Inferior parietal cortex (tissue), 1 donor: ENCODE data around the gene C1orf35.

Source experiments
- DNase-seq: peaks from one replicate; pipeline ENCODE4 v3.0.0-alpha.2; 2016; ENCODE audit errors: extremely low spot score

The C1orf35 gene

DNA sequence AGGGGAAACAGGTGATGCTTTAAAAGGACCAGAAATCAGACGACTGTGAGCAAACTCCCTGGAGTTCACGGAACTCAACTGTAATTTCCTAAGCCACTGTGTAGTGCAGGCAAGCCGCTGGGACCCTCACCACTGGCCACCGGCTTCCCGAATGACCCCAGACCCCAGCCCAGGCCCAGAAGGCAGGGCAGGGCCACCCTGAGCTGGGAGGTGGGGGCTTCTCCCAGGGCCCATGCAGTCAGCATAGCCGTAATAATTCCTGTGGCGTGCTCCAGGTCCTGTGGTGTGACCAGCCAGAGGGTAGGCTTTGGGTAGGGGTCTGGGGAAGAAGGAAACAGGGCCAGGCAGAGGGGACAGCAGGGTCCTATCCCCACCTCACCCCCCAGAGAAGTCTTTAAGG lies 24.1 kb downstream of the C1orf35 start:
- no peak for DNase-seq

DNA sequence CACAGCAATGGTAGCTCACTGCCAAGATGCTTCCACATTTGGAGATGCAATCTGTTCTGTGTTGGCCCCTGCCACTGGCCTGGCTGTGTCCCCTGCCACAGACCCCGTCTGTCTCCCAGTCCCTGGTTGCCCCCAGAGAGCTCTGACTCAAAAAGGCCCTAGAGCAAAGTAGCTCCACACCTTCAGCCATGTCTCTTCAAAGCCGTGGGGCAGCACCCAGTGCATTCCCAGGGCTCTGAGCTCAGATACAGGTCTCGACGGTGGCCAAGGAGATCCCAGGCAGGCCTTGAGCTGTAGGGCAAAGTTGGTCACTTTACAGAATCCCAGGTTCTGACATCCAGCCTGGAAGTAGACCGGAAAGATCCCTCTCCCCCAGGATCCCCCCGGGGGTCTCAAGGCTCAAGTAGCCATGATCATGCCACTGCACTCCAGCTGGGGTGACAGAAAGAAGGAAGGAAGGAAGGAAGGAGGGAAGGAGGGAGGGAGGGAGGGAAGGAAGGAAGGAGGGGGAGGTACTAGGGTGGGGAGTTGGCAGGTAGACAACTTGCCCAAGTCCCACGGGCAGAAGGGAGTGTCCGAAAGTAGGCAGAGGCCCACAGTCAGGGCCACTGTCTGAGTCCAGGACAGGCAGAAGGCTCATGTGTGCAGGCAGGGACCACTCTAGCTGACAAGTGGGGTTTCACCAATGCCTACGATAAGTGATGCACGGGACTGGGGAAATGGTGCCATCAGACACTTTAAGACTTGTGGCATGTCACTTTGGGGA lies 25.4 kb downstream of the C1orf35 start:
- DNase-seq = no peak

DNA sequence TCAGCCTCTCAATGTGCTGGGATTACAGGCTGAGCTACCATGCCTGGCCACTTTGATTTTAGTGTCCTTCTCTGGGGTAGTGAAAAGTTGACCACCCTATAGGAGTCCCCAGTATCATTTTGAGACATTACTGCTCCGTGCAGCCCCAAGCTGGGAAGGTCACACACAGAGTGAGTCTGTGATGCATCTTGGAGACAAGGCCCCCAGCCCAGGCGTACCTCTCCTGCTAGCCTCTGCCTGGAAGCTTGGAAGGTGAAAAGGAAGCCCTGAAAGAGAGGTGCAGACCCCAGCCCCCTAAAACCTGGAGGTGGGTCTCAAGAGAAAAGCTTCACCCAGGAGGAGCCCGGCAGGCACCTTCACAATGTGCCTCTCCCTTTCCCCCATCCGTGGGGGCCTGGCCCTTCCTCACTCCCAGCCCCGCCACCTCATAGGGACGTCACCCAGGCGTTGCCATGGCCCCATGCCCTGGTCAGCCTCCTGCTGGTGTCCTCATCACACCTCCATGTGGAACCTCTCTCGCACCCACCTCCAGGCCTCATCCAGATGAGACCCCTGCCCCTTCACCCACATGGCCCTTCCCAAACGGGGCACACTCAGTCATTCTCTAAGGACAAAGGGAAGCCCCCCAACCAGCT lies 26.2 kb downstream of the C1orf35 start:
- no peak for DNase-seq

DNA sequence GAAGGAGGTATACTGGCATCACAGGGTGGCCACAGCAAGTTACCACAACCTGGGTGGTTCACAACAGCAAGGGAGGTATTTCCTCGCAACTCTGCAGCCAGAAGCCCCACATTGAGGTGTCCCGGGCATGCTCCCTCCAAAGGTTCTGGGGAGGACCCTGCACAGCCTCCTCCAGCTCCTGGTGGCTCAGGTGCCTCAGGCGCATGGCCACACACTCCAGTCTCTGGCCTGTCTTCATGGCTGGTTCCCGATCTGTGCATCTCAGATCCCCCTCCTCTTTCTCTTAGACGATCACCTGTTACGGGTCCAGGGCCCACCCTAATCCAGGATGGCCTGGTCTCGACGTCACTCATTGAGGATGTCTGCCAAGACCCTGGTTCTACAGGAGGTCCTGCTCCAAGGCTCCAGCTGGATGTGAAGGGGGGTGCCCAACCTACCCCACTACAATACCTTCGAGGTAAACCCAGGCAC lies 27.3 kb downstream of the C1orf35 start:
- DNase-seq = no peak

DNA sequence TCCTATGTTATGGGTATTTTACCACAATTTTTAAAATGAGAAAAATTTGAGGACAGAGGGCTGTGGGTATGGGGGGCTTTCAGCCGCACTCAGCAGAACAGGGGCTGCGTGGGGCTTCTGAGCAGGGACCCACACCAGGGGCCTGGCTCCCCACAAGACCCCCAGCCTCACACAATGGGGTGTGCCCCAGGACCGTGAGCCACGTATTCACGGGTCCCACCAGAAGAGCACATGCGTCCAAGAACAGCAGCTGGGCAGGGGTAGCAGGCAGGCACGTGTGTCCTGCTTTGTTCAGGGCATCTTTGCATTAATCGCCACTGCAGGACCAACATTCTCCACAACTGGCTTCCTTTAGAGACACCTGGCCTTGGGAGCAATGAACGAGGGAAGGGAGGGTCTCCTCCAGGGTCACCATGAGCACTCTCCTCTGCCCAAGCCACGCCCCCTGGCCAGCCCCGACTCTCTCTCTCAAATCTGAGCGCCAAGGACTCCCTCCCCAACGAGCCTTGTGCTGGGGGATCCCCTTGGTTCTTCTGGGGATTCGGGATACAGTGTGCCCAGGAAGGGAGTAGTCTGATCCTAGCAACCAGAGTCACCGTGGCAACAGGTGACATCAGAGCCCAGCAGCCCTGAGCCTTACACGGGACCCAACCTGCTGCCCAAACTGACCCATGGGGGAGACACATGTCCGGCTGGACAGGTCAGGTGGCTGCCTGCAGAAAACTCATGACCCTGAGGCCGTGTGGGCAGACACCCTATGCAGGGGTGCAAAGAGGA lies 28.0 kb downstream of the C1orf35 start:
- DNase-seq = no peak

DNA sequence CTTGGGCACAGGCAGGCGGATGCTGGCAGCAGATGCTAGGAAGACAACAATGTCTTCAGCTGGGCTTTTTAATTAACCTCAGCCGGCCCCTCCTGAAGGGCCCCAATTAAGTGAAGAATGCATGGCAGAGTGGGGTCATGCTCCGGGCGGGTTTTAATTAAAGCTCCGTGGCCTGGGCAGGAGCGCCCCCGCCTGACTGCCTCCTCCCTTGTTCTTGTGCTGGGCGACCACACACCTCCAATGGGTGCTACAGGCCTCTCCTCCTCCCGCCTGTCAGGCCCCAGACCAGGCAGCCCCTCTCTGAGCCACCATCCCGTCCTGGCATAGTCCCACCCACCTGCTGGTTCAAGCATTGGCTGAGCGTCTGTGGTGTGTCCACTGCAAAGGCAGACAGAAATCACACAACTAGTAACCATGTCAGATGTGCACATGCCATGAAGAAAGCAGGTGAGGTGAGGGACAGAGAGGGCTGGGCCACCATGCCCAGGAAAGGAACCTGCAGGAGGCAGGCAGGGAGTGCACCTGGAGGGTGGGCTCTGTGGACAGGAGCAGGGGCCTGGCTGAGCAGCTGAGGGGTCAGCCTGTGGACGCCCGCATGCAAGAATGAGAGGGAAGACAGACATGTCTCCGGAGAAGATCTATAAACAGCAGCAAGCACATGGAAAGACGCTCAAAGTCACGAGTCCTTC lies 29.1 kb downstream of the C1orf35 start:
- DNase-seq = no peak

DNA sequence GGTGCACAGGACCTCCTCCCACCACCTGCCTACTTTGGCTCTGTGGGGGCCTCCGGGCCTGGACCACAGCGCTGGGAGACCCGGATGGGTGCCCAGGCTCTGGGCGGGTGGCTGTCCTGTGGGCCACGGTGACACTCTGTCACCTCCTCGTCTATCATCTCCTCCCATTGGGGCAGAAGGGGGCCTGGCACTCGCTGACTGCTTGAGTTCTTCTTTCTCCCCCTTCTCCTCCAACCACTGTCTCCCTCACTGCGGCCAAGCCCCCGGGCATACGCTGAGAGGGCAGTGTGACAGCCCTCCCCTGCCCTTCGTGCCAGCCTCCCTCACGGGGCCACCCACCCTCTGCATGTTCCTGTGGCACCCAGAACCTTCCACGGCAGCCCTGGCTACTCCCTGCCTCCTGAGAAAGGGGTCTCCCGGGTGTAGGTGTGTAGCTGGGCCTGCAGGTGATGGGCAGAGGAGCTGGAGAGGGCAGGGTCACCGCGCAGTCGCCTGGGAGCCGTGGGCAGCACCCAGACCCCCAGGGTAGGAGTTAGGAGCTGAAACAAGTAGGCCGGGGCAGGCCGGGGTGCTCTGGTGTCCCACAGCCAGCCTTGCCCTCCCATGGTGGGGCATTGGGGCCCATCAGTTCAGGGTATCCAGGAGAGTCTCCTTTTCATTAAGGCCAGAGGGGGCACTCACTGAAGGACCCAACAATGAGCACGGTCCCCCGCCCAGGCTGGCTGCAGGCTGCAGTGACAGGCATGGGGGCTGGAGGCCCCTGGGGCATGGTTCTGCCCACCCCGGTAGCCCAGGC lies 29.9 kb downstream of the C1orf35 start:
- no peak for DNase-seq

DNA sequence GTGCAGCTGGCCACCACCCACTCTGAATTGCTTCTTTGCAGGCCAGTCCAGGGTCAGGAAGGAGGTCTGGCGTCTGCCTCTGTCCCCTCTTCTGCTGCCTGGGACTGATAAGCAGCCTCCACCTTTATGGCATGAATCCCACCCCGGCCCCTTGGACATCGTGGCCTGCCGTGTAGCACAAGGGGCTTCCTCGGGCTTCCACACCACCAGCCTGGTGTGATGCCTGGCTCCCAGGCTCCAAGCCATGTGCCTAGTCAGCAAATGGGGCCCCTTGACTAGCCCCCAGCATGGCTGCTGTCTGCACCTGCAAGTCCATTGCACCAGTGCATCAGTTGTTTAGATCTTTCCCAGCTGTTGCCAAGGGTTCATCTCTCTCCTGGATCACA lies 30.5 kb downstream of the C1orf35 start:
- DNase-seq = no peak

DNA sequence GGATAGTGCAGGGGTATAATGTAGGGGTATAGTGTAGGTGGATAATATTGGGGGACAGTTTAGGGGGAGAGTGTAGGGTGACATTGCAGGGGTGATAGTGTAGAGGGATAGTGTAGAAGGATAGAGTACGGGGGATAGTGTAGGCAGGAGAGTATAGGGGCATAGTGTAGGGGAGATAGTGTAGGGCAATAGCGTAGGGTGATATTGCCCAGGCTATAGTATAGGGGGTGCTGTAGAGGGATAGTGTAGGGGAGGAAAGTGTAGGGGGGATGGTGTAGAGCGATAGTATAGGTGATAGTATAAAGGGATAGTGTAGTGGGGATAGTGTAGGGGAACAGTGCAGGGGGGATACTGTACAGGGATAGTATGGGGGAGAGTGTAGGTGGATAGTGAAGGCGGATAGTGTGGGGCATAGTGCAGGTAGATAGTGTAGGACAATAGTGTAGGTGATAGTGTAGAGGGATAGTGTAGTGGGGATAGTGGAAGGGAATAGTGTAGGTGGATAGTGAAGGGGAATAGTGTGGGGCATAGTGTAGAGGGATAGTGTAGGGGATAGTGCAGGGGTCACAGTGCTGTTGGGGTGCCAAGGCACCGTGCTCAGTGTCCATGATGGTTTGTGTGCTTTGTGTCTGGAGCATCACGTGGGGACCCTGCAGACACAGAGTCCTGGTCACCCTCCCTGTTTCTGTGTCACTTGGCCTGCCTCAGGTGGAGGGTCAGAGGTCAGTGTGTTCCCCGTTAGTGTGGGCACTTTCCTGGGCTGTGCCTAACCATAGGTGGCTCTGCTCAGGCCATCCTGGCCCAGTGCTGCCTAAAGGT lies 31.1 kb downstream of the C1orf35 start:
- no peak for DNase-seq

DNA sequence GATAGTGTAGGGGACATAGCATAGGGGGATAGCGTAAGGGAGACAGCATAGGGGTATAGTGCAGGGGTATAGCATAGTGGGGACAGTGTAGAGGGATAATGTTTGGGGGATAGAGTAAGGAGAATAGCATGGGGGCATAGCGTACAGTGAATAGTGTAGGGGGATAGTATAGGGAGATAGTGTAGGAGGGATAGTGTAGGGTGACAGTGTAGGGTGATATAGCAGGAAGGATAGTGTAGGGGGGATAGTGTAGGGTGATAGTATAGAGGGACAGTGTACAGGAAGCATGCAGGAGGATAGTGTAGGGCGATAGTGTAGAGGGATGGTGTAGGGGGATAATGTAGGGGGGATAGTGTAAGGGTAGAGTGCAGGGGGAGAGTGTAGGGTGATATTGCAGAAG lies 32.3 kb downstream of the C1orf35 start:
- DNase-seq = no peak

DNA sequence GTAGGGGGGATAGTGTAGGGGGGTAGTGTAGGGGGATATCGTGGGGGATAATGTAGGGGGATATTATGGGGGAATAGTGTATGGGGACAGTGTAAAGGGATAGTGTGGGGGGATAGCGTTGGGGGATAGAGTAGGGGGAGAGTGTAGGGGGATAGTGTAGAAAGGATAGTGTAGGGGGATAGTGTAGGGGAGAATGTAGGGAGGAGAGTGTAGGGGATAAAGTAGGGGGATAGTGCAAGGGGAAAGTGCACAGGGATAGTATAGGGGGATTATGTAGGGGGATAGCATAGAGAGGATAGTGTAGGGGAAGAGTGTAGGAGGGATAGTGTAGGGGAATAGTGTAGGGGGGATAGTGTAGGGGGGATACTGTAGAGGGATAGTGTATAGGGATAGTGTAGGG lies 33.0 kb downstream of the C1orf35 start:
- no peak for DNase-seq

DNA sequence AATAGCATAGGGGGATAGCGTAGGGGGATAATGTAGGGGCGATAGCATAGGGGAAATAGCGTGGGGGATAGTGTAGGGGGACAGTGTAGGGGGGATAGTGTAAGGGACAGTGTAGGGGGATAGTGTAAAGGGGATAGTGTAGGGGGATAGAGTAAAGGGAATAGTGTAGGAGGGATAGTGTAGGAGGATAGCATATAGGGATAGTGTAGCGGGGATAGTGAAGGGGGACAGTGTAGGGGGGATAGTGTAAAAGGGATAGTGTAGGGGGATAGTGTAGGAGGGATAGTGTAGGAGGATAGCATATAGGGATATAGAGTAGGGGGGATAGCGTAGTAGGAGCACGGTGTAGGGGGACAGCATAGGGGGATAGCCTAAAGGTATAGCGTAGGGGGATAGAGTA lies 34.8 kb downstream of the C1orf35 start:
- DNase-seq = no peak

DNA sequence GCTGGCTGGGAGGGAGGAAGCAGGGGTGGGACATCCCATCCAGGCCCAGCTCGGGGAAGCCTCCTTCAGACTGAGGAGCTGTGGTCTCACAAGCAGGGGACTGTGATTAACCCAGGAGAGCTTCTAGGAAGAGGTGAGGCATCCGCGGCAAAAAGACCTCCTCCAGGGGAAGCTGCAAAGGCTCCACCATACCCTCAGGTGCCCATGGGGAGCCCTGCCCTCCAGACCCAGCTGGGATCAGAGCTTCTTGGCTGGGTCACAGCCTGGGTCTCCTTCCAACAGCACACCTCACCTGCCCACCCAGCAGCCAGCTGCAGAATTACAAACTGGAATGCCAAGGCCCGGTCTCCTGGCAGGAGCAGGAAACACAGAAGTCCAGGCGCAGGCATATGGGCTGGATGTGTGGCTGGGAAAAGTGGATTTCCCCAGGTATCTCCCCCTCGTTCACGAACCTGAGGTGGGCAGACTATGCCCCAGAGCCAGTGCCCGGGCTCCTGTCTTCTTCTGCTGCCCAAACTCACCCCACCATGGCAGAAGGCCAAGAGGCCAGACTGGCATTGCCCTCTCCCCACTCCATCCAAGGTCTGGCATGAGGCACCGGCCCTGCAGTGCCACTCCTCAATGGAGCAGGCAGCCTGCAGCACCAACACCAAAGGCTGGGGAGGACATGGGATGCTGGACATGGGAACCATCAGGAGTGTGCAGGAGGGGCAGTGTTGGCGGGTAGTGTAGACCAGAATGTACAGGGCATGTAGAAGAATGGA lies 36.1 kb downstream of the C1orf35 start:
- no peak for DNase-seq

DNA sequence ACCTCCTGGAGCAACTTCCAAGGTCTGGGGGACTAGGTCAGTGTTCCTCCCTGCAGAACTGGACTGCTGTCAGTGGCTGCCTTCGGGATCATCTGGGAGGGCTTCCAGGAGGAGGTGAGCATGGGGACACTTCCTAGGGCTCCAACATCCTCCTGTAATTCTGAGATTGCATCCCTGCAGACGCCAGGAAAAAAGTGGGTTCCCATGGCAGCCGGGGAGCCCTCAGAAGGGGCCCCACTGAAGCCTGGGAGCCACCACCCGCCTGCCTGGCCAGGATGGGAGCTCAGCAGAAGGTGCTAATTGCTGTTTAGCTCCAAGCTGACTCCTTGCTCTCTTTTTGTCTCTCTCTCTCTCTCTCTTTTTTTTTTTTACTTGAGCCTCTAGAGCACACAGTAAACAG lies 36.7 kb downstream of the C1orf35 start:
- DNase-seq = no peak

DNA sequence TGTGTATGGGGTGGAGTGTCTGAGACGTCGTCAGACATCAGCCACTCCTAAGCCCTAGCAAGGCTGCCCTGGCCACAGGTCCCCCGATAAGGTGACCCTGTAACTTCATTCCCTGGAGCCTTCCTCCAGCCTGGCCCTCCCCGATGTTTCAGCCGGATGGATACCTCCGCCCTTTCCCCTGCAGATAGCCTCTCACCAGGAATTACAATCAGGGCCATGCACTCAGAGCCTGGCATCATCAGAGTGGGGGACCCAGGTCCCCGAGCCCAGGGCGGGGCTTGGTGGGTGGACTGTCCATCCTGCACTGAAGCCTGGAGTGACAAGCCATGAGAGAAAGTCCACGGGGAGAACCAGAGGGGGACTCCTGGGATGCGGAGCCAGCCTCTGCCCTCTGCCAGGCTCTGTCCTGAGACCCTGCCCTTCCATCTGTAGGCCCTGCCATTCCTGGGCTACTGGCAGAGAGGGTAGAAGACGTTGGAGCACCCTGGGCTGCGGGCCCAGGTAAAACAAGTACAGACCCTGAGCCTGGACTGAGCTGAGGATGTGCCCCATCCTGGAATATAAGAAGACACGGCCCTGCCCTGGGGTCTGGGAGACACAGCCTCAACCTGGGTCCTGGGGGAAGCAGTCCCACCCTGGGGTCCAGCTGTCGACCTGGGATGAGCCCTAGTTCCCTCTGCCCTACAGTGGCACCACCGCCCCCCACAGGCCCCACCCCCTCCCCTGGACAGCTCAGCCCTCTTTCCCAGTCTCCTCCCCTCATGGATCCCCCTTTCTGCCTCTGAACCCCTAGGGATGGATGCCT lies 37.4 kb downstream of the C1orf35 start:
- DNase-seq = no peak

DNA sequence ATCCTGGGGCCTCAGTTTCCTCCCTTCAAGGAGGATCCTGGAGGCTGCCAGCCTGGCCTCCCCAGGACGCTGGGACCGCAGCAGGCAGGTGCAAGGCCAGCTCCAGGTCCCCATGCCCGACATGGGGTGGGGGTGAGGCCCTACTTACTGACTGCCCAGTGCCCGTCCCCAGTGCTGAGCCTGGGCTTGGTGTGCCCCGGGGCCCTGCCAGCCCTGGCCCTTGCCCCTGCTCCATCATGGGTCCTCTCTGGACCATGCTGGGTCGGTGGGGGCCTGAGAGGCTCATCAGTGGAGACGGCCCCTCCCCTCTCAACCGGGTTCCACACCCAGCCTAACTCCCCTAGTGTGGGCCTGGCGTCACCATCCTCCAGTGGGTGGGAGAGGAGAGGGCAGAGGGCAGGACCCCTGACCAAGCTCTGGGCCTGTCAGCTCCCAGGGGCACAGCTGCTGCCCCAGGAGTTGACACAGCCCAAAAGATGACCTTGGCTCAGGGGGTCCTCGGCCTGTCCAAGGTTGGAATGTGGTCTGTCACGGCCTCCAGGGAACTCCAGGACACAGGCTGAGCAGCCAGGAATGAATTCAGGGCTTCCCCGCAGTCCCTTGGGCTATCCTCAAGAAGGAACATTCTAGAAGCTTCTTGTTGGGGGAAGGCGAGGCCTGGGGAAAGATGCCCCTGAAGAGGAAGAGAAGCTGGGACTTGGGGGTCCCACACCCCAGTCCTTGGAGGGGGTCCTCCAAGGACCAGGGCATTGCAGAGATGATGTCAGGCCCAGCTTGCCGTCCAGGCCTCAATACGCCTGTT lies 38.2 kb downstream of the C1orf35 start:
- no peak for DNase-seq

DNA sequence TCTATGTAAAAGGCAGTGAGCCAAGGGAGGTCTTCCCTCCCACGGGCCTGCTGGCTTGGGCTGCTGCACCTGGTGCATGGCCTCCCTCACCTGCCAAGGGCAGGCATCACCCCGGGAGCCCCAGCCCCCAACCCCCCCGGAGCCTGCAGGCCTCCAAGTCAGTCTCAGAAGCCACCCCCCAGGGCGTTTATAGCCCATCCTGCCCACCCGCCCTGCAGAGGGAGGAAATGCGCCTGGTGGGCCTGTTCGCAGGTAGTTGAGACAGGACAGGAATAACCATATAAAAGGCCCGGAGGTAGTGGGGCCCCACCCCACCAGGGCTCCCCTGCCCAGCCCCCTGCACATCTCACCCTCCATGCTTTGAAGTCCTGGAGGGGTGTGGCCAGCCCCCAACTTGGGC lies 38.8 kb downstream of the C1orf35 start:
- DNase-seq = no peak
